A673 (cell line): ENCODE data around the gene POU2F2.

Experiments
- CTCF ChIP-seq: fragments of 300-800, 200-600 bp; sonication (generic); conservative IDR thresholded peaks from 2 replicates; pipeline ENCODE4 v1.5.1; 2017; ENCODE audit warnings: low read depth, mild to moderate bottlenecking, antibody characterized with exemption, low read length, moderate library complexity, mixed read lengths
- EZH2 ChIP-seq: fragments of 200-600 bp; sonication (generic); IDR thresholded peaks from 2 replicates; pipeline ENCODE4 v1.6.1; 2017; ENCODE audit warnings: borderline replicate concordance, low read depth, mild to moderate bottlenecking, mixed read lengths, antibody characterized with exemption, low read length; ENCODE audit not compliant: poor library complexity, severe bottlenecking

- TF ChIP-seq EZH2 (no peak), CTCF (no peak)
Measured at GRCh38 chr19:42048992-42049391, 83.3 kb downstream of the POU2F2 start.
